Hepatic stellate cell (primary cell): Measurements from ENCODE around the gene CHN1.
A peak's percentile ranks its signal among the peaks of the same experiment; 100 is the strongest.

ENCODE experiments used
- DNase-seq: peaks from one replicate; pipeline ENCODE4 v3.0.0; 2011; ENCODE audit warnings: low spot score

CHN1 gene

GRCh38 chr2:175004980-175005732 lies at the start of gene CHN1:
Gene CHN1 (minus strand): TSS chr2:175005381. CDS start chr2:175004912, 469 bp downstream.
- peak; percentile 72 for DNase-seq

GRCh38 chr2:175054340-175054739 lies 49.2 kb upstream of the CHN1 start:
- DNase-seq = no peak

GRCh38 chr2:175049661-175050060 lies 44.5 kb upstream of the CHN1 start:
- no peak for DNase-seq

- no peak for DNase-seq
Measured at GRCh38 chr2:175048275-175048674, 43.1 kb upstream of the CHN1 start.

GRCh38 chr2:175039490-175039889 lies 34.3 kb upstream of the CHN1 start:
- DNase-seq = no peak

- no peak for DNase-seq
Measured at GRCh38 chr2:175039031-175039430, 33.9 kb upstream of the CHN1 start.

- DNase-seq = no peak
Measured at GRCh38 chr2:175037941-175038340, 32.8 kb upstream of the CHN1 start.

- DNase-seq = no peak
Measured at GRCh38 chr2:175036582-175037018, 31.4 kb upstream of the CHN1 start.

GRCh38 chr2:175035806-175036205 lies 30.6 kb upstream of the CHN1 start:
- DNase-seq = no peak

- DNase-seq = no peak
Measured at GRCh38 chr2:175034716-175035115, 29.5 kb upstream of the CHN1 start.

GRCh38 chr2:175030380-175031271 lies 25.4 kb upstream of the CHN1 start:
- peak; percentile 33 for DNase-seq

GRCh38 chr2:175027755-175028154 lies 22.6 kb upstream of the CHN1 start:
- DNase-seq = no peak

- DNase-seq = no peak
Measured at GRCh38 chr2:175026385-175026784, 21.2 kb upstream of the CHN1 start.

GRCh38 chr2:175025946-175026345 lies 20.8 kb upstream of the CHN1 start:
- DNase-seq = no peak

GRCh38 chr2:175025233-175025632 lies 20.1 kb upstream of the CHN1 start:
- DNase-seq = no peak

- no peak for DNase-seq
Measured at GRCh38 chr2:175022923-175023322, 17.7 kb upstream of the CHN1 start.

GRCh38 chr2:175019566-175020327 lies 14.6 kb upstream of the CHN1 start:
- DNase-seq = no peak

- no peak for DNase-seq
Measured at GRCh38 chr2:175017618-175018414, 12.6 kb upstream of the CHN1 start.

- no peak for DNase-seq
Measured at GRCh38 chr2:175015340-175015739, 10.2 kb upstream of the CHN1 start.

GRCh38 chr2:175012516-175012915 lies 7.3 kb upstream of the CHN1 start:
- no peak for DNase-seq

GRCh38 chr2:175011505-175011904 lies 6.3 kb upstream of the CHN1 start:
- no peak for DNase-seq

GRCh38 chr2:175010848-175011254 lies 5.7 kb upstream of the CHN1 start:
- DNase-seq = no peak
